Mucosa of descending colon (tissue), 3 donors: ENCODE measurements around the gene EHMT2. TPM values are rescaled to one million over a fixed set of nuclear protein-coding genes. Genes with fewer than 3 reads are reported as not detected.

Source experiments
- ATAC-seq: fragments of 200-7000 bp; cut with Tn5 transposase; one replicate; pipeline ENCODE4 v1.9.1; 2020; ENCODE audit warnings: mild to moderate bottlenecking, moderate library complexity
- DNase-seq, 3 donors: peaks; one replicate each; pipeline ENCODE4 v3.0.0-alpha.2; 2020
- H3K36me3 ChIP-seq: fragments of 200-600 bp; one replicate; pipeline ENCODE4 v1.8.0; 2021; ENCODE audit warnings: low read depth, mild to moderate bottlenecking
- H3K4me1 ChIP-seq: fragments of 200-600 bp; one replicate; pipeline ENCODE4 v1.8.0; 2021; ENCODE audit warnings: low read depth, mild to moderate bottlenecking
- H3K4me3 ChIP-seq: fragments of 200-600 bp; one replicate; pipeline ENCODE4 v1.8.0; 2021; ENCODE audit warnings: mild to moderate bottlenecking
- H3K9me3 ChIP-seq: fragments of 200-600 bp; one replicate; pipeline ENCODE4 v1.8.0; 2021; ENCODE audit warnings: mild to moderate bottlenecking
- intact Hi-C, 2 donors: fragments of 100-400 bp; cut with DNase I in 1 of 2; cut with micrococcal nuclease in 1 of 2; formaldehyde crosslinking; loops; one replicate each; pipeline versions ENCODE4 v1.11.0 to v1.11.1; 2022; cut with DNase I, micrococcal nuclease
- long read RNA-seq, 2 donors: library from polyadenylated mRNA; unstranded; transcript quantifications; one replicate each; pipeline ENCODE4 v2.0.0, GENCODE V29; 2019 to 2021
- total RNA-seq, 3 donors: library from RNA; stranded (reverse); fragmentation: NEBNext Ultra II Directional in 2 of 3; extraction: Animal tissue kit (Norgen Biotek cat#: 25700) in 2 of 3; gene quantifications; one replicate each; pipeline versions ENCODE4 v1.2.1 to v1.2.4, GENCODE V29; 2021 to 2023
- TF ChIP-seq, protein P1 (sequence below): fragments of 200-600 bp; IDR thresholded peaks from one replicate; pipeline ENCODE4 v1.8.0; 2022; ENCODE audit warnings: antibody characterized with exemption, mild to moderate bottlenecking
- donor health status: DM: no; HTN: no; CAD: no; lungs with moderate emphysema.
- donor health status: DM: no; HTN: no; CAD: no.
- donor health status: DM: no; HTN: yes; CAD: no.

EHMT2 gene
- total RNA-seq, result 10 to 100 TPM; 29.6 to 50.1 (median 36.4) TPM
- long read RNA-seq, donor 1, full-length matches to known transcripts, result 43 of 84 reads
- long read RNA-seq, donor 1, partial matches to known transcripts, result 24 of 84 reads
- long read RNA-seq, donor 1, other reads (novel, unspliced or antisense), result 17 of 84 reads
- long read RNA-seq, donor 2, partial matches to known transcripts, result 5 of 9 reads
- long read RNA-seq, donor 2, other reads (novel, unspliced or antisense), result 3 of 9 reads

DNA sequence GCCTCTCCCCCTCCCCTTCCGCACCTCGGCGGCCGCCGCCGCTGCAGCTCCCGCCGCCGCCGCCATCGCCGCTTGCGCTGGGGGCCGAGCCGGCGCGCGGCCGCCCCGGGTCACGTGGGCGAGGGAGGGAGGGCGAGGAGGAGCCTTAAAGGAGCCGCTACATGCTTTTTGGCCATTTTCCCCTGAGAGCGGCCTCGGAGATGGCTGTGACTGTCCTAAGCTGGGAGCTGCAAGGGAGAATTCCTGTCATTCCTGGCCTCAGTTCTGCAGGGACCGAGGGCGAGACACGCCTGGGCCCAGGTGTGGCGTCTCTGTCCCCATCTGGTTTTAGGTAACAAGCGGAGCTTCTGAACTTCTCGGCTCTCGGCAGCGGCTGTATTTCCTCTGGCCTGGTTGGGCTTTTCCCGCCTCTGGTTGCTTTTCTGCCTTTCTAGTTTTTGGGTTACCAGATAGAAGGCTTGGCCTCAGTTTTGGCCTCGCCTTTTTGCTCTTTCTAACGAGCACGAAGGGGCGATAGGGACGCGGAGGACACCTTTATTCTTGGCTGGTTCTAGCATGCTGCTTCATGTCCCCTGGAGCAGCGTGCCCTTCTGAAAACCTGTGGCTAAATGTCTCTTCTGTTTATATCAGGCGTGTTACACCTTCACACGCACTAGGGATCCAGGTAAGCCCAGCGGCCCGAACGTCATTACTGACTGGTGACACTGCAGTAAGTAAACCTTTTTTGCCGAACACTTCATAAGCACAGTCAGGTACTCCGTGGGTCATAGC is at the start of gene EHMT2:
Gene EHMT2, minus strand, starts transcription at position 87 of the 771 bp plus-strand sequence. Its CDS starts 21 bp downstream, at position 66.
- DNase-seq, result peak; percentile 85 to 92 (median 91)
- TF ChIP-seq, protein P1, sequence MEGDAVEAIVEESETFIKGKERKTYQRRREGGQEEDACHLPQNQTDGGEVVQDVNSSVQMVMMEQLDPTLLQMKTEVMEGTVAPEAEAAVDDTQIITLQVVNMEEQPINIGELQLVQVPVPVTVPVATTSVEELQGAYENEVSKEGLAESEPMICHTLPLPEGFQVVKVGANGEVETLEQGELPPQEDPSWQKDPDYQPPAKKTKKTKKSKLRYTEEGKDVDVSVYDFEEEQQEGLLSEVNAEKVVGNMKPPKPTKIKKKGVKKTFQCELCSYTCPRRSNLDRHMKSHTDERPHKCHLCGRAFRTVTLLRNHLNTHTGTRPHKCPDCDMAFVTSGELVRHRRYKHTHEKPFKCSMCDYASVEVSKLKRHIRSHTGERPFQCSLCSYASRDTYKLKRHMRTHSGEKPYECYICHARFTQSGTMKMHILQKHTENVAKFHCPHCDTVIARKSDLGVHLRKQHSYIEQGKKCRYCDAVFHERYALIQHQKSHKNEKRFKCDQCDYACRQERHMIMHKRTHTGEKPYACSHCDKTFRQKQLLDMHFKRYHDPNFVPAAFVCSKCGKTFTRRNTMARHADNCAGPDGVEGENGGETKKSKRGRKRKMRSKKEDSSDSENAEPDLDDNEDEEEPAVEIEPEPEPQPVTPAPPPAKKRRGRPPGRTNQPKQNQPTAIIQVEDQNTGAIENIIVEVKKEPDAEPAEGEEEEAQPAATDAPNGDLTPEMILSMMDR, result no peak
- intact Hi-C loops, result no loop called here

DNA sequence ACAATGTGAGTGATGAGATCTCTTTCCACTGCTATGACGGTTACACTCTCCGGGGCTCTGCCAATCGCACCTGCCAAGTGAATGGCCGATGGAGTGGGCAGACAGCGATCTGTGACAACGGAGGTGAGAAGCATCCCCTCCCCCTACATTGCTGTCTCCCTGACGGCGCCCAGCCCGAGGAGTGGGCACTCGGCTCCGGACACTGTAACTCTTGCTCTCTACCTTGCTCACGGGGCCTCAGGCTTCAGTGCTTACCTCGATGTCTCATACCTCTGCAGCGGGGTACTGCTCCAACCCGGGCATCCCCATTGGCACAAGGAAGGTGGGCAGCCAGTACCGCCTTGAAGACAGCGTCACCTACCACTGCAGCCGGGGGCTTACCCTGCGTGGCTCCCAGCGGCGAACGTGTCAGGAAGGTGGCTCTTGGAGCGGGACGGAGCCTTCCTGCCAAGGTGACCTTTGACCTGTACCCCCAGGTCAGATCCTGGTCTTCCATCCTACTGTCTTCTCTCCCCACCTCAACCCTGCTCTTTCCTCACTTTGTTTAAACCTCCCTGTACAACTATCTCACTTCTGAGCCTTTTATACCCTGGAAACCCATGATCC is 49.7 kb upstream of the EHMT2 start:
- TF ChIP-seq, protein P1, result no peak
- Histone ChIP-seq H3K9me3 (no peaks in the 10 kb centered on the region), H3K4me1 (peaks cover 10% of the 10 kb centered on the region), H3K4me3 (no peak overlapping the region), H3K36me3 (no peaks in the 10 kb centered on the region)
- ATAC-seq (no peak), DNase-seq (no peak)
- intact Hi-C loops, result no loop called here

More for the DNA sequence above, at the start of gene EHMT2:
- H3K4me1 ChIP-seq, result peaks cover 27% of the 10 kb centered on the region
- peak within 1 kb of the TSS; percentile 84 for H3K4me3 ChIP-seq
- H3K36me3 ChIP-seq, result peaks cover 3% of the 10 kb centered on the region
- peak; percentile 79 for ATAC-seq
- no peaks in the 10 kb centered on the region for H3K9me3 ChIP-seq

DNA sequence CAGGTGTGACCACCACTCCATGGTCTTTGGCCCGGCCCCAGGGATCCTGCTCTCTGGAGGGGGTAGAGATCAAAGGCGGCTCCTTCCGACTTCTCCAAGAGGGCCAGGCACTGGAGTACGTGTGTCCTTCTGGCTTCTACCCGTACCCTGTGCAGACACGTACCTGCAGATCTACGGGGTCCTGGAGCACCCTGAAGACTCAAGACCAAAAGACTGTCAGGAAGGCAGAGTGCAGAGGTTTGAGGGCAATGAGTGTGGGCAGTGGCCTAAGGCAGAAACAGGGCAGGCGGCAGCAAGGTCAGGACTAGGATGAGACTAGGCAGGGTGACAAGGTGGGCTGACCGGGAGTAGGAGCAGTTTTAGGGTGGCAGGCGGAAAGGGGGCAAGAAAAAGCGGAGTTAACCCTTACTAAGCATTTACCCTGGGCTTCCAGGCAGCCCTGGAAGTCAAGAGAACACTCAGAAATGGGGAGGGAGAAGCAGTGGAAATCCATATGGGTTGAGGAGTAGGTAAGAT is 48.9 kb upstream of the EHMT2 start:
- Histone ChIP-seq H3K4me1 (peaks cover 10% of the 10 kb centered on the region), H3K36me3 (no peaks in the 10 kb centered on the region), H3K9me3 (no peaks in the 10 kb centered on the region), H3K4me3 (no peak overlapping the region)
- ATAC-seq (no peak), DNase-seq (peak in 1 of 3 donors; percentile 63)
- TF ChIP-seq, protein P1, result no peak
- intact Hi-C loops, result no loop called here

DNA sequence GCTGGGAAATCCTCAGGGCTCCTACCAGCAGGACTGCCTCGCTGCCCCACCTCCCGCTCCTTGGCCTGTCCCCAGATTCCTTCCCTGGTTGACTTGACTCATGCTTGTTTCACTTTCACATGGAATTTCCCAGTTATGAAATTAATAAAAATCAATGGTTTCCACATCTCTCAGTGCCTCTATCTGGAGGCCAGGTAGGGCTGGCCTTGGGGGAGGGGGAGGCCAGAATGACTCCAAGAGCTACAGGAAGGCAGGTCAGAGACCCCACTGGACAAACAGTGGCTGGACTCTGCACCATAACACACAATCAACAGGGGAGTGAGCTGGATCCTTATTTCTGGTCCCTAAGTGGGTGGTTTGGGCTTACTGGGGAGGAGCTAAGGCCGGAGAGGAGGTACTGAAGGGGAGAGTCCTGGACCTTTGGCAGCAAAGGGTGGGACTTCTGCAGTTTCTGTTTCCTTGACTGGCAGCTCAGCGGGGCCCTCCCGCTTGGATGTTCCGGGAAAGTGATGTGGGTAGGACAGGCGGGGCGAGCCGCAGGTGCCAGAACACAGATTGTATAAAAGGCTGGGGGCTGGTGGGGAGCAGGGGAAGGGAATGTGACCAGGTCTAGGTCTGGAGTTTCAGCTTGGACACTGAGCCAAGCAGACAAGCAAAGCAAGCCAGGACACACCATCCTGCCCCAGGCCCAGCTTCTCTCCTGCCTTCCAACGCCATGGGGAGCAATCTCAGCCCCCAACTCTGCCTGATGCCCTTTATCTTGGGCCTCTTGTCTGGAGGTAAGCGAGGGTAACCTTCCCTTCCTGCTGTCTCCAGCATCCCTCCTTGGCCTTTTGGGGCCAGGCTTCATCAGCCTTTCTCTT is 48.2 kb upstream of the EHMT2 start, which contains the start of gene CFB:
Gene CFB, plus strand, starts transcription at position 589 of the 863 bp plus-strand sequence. Its CDS starts 127 bp downstream, at position 716.
- ATAC-seq, result peak; percentile 94
- H3K36me3 ChIP-seq, result no peaks in the 10 kb centered on the region
- peaks cover 10% of the 10 kb centered on the region for H3K4me1 ChIP-seq
- H3K9me3 ChIP-seq, result no peaks in the 10 kb centered on the region
- intact Hi-C loops, result no loop called here
- no peak within 1 kb of the TSS for H3K4me3 ChIP-seq
- peak; percentile 84 to 90 (median 84) for DNase-seq
- TF ChIP-seq, protein P1, result no peak

DNA sequence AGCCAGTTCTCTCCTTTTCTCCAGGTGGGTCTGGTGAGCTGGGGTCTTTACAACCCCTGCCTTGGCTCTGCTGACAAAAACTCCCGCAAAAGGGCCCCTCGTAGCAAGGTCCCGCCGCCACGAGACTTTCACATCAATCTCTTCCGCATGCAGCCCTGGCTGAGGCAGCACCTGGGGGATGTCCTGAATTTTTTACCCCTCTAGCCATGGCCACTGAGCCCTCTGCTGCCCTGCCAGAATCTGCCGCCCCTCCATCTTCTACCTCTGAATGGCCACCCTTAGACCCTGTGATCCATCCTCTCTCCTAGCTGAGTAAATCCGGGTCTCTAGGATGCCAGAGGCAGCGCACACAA is 47.6 kb upstream of the EHMT2 start:
- DNase-seq, result no peak
- intact Hi-C loops, result no loop called here
- Histone ChIP-seq H3K36me3 (no peaks in the 10 kb centered on the region), H3K4me1 (peaks cover 10% of the 10 kb centered on the region), H3K4me3 (no peak overlapping the region), H3K9me3 (no peaks in the 10 kb centered on the region)
- ATAC-seq, result no peak
- TF ChIP-seq, protein P1, result no peak
